ENCODE data around the gene MFAP3.

DNA sequence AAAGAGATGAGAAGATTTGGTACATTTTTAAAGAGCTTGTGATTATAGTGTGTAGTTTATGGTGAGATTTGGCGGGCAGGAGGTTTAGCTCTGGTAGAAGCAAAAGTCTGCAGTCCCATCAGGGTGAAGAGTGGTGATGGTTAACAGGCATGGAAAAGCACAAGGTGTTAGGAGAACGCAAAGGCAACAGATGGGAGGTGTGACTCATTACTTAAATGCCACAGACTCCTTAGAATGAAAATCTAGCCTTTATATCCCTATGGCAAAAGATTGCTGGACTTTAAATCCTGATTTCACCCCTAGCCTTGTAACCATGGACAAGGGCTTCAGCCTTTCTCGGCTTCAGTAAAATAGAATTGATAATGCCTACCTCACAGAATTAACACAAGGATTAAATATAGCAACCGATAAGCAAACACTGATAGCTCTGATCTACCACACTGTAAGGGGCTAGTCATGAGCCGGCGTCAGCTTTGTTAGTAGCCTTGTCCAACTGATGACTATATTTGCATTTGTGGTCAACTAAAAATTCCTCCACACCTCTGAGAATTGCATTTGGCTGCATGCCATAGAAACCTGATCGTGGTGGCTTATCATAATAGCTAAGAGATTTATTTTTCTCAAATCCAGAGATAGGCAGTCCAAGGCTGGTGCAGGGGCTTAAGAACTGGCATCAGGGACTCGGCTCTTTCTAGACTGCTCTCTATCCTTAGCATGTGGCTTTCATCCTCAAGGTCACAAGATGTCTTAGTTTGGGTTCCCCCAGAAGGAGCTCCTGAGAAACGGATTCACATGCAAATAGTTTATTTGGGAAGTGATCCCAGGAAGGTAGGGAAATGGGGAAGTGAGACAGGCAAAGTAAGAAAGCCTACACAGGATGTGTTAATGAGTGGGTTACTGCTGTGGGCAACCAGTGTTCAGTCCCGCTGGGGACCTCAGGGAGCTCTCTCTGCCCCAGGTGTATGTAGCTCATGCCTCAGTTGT lies 19.6 kb downstream of the MFAP3 start:
- TF ChIP-seq POLR2A (IDR thresholded peaks at IDR 0.05; ENCODE audit: extremely low read depth, insufficient read length): no peak
- TF ChIP-seq, protein P1, sequence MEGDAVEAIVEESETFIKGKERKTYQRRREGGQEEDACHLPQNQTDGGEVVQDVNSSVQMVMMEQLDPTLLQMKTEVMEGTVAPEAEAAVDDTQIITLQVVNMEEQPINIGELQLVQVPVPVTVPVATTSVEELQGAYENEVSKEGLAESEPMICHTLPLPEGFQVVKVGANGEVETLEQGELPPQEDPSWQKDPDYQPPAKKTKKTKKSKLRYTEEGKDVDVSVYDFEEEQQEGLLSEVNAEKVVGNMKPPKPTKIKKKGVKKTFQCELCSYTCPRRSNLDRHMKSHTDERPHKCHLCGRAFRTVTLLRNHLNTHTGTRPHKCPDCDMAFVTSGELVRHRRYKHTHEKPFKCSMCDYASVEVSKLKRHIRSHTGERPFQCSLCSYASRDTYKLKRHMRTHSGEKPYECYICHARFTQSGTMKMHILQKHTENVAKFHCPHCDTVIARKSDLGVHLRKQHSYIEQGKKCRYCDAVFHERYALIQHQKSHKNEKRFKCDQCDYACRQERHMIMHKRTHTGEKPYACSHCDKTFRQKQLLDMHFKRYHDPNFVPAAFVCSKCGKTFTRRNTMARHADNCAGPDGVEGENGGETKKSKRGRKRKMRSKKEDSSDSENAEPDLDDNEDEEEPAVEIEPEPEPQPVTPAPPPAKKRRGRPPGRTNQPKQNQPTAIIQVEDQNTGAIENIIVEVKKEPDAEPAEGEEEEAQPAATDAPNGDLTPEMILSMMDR (IDR thresholded peaks at IDR 0.05; ENCODE audit: low read depth, low read length): no peak
